Body of pancreas (tissue), 4 donors: ENCODE results near the gene TMEM266. TPM values are rescaled to one million over a fixed set of nuclear protein-coding genes. Genes with fewer than 3 reads are reported as not detected.

Source experiments
- ATAC-seq: fragments of 150-250 bp; one replicate; pipeline ENCODE4 v1.9.1; 2016
- DNase-seq, 4 donors: peaks; one replicate each; pipeline ENCODE4 v3.0.0-alpha.2; 2019
- H3K27ac ChIP-seq, 4 donors: fragments of 200-600 bp; sonication (generic); 1 replicate in 3 of 4; 2 replicates in 1 of 4; pipeline versions ENCODE4 v1.5.1 to v1.6.1; 2016 to 2019; ENCODE audit warnings: mild to moderate bottlenecking in 1 of 4, mixed read lengths in 1 of 4, moderate library complexity in 1 of 4
- H3K27me3 ChIP-seq, 2 donors: fragments of 200-600 bp; sonication (generic); one replicate each; pipeline ENCODE4 v1.6.0; 2016; ENCODE audit warnings: mild to moderate bottlenecking in 1 of 2
- H3K36me3 ChIP-seq, 2 donors: fragments of 200-600 bp; sonication (generic); replicated peaks in 1 of 2; 2 replicates each; pipeline ENCODE4 v1.5.1; 2016; ENCODE audit warnings: low read depth in 2 of 2; ENCODE audit not compliant: insufficient read depth in 1 of 2
- H3K4me1 ChIP-seq: fragments of 200-600 bp; sonication (generic); one replicate; pipeline ENCODE4 v1.6.0; 2016
- H3K4me3 ChIP-seq, 2 donors: fragments of 200-600 bp; sonication (generic); 1 replicate in 1 of 2; 2 replicates in 1 of 2; pipeline ENCODE4 v1.5.1; 2016 to 2019
- H3K9me3 ChIP-seq, 3 donors: fragments of 200-600 bp; sonication (generic); 1 replicate in 2 of 3; 2 replicates in 1 of 3; pipeline ENCODE4 v1.5.1; 2016
- CTCF ChIP-seq, 7 experiments: fragments of 450-650 bp in 4 of 7; fragments of 200-600 bp in 3 of 7; sonication (generic) in 3 of 7; IDR thresholded peaks; one replicate each; pipeline ENCODE4 v1.5.1; 2016 to 2019; ENCODE audit warnings: antibody characterized with exemption in 7 of 7
- POLR2A ChIP-seq, 3 donors: fragments of 450-650 bp; IDR thresholded peaks; one replicate each; pipeline ENCODE4 v1.6.1; 2016; ENCODE audit warnings: antibody characterized with exemption in 3 of 3, mild to moderate bottlenecking in 2 of 3
- WGBS, 2 donors: methylation state at CpG; one replicate each; pipeline ENCODE4 v1.1.5; 2017; 5-methylcytosine and 5-hydroxymethylcytosine counted together
- intact Hi-C: fragments of 100-400 bp; cut with DNase I; formaldehyde crosslinking; loops from one replicate; pipeline ENCODE4 v1.15.1; 2023
- total RNA-seq, 2 donors: library from RNA; depleted of rRNA; stranded (reverse); fragments of >200 nt; gene quantifications; one replicate each; pipeline ENCODE4 v1.1.0, GENCODE V29; 2016

Gene TMEM266
- total RNA-seq, 2 donors from 2014 or later, result 0.66 to 9.1 TPM

GRCh38 chr15:76161153-76162035 is 101.6 kb downstream of the TMEM266 start:
- no peak for TF ChIP-seq CTCF (IDR thresholded peaks at IDR 0.05)
- TF ChIP-seq POLR2A (IDR thresholded peaks at IDR 0.05), result no peak
- WGBS, 2 donors, result 42 to 68% methylated on average over 13 to 20 of the region's 20 CpGs
- intact Hi-C loops, result no loop called here
- H3K4me1 ChIP-seq, result peaks cover 35% of the 10 kb centered on the region
- peak overlapping the region in 2 of 4 donors; percentile 9 to 12 for H3K27ac ChIP-seq
- ATAC-seq (peak; percentile 34), DNase-seq (peak in 3 of 4 donors; percentile 21 to 56 (median 46))
- H3K27me3 ChIP-seq, result no peaks in the 10 kb centered on the region
- no peaks in the 10 kb centered on the region for H3K36me3 ChIP-seq
- H3K9me3 ChIP-seq, result no peaks in the 10 kb centered on the region
- H3K4me3 ChIP-seq, result no peak overlapping the region

GRCh38 chr15:76162036-76162398 is 102.2 kb downstream of the TMEM266 start:
- ATAC-seq (no peak), DNase-seq (no peak)
- Histone ChIP-seq H3K4me3 (no peak overlapping the region), H3K27ac (peak overlapping the region in 2 of 4 donors; percentile 9 to 12), H3K36me3 (no peaks in the 10 kb centered on the region), H3K27me3 (no peaks in the 10 kb centered on the region), H3K4me1 (peaks cover 35% of the 10 kb centered on the region), H3K9me3 (no peaks in the 10 kb centered on the region)
- intact Hi-C loops, result no loop called here
- 31 to 52% methylated on average over 6 to 12 of the region's 12 CpGs for WGBS, 2 donors
- TF ChIP-seq CTCF (IDR thresholded peaks at IDR 0.05) (no peak), POLR2A (IDR thresholded peaks at IDR 0.05) (no peak)

GRCh38 chr15:76162784-76163456 is 103.1 kb downstream of the TMEM266 start:
- no peaks in the 10 kb centered on the region for H3K27me3 ChIP-seq
- H3K9me3 ChIP-seq, result no peaks in the 10 kb centered on the region
- DNase-seq (no peak), ATAC-seq (no peak)
- intact Hi-C loops, result no loop called here
- WGBS, 2 donors, result 78 to 83% methylated on average over 6 to 10 of the region's 10 CpGs
- H3K27ac ChIP-seq, result peak overlapping the region in 3 of 4 donors; percentile 44 to 73 (median 68)
- no peaks in the 10 kb centered on the region for H3K36me3 ChIP-seq
- no peak for TF ChIP-seq CTCF (IDR thresholded peaks at IDR 0.05)
- TF ChIP-seq POLR2A (IDR thresholded peaks at IDR 0.05), result no peak
- H3K4me1 ChIP-seq, result peaks cover 35% of the 10 kb centered on the region
- H3K4me3 ChIP-seq, result no peak overlapping the region

- intact Hi-C loops, result no loop called here
- TF ChIP-seq POLR2A (IDR thresholded peaks at IDR 0.05) (peak in 1 of 3 donors; percentile 25), CTCF (IDR thresholded peaks at IDR 0.05) (peak in 1 of 7 experiments; percentile 9)
- no peak overlapping the region for H3K4me3 ChIP-seq
- no peaks in the 10 kb centered on the region for H3K9me3 ChIP-seq
- H3K27ac ChIP-seq, result peak overlapping the region in 3 of 4 donors; percentile 44 to 73 (median 68)
- ATAC-seq, result peak; percentile 89
- 62 to 67% methylated on average over 15 to 20 of the region's 21 CpGs for WGBS, 2 donors
- H3K4me1 ChIP-seq, result peaks cover 35% of the 10 kb centered on the region
- H3K36me3 ChIP-seq, result no peaks in the 10 kb centered on the region
- DNase-seq, result peak; percentile 77 to 91 (median 83)
- no peaks in the 10 kb centered on the region for H3K27me3 ChIP-seq
Observed at GRCh38 chr15:76163457-76164295, 103.9 kb downstream of the TMEM266 start.
